MM.1S (cell line): ENCODE measurements around the gene KRT27.
"Not testable (repeated sequence)": the region's sequence is repeated elsewhere in the genome, so short reads cannot be mapped to it uniquely, and the experiment has no call there.

Experiments
- DNase-seq: peaks from one replicate; pipeline ENCODE4 v3.0.0-alpha.2; 2015
- H2AFZ ChIP-seq: fragments of 300-600 bp; sonication (generic); 2 replicates; pipeline ENCODE4 v1.6.0; 2016; ENCODE audit warnings: antibody characterized with exemption, low read length
- H3F3A ChIP-seq: fragments of 300-600 bp; sonication (generic); 2 replicates; pipeline ENCODE4 v1.6.1; 2016; ENCODE audit warnings: mild to moderate bottlenecking, antibody characterized with exemption, low read length, moderate library complexity, mixed read lengths; ENCODE audit not compliant: insufficient read depth
- H3K27ac ChIP-seq: fragments of 300-600 bp; sonication (generic); 2 replicates; pipeline ENCODE4 v1.5.1; 2016; ENCODE audit warnings: mild to moderate bottlenecking, low read length
- H3K27me3 ChIP-seq: fragments of 300-600 bp; sonication (generic); replicated peaks from 2 replicates; pipeline ENCODE4 v1.6.0; 2016; ENCODE audit warnings: low read length; ENCODE audit not compliant: insufficient read depth
- H3K36me3 ChIP-seq: fragments of 300-600 bp; sonication (generic); replicated peaks from 2 replicates; pipeline ENCODE4 v1.6.1; 2016; ENCODE audit warnings: mild to moderate bottlenecking, low read length, mixed read lengths; ENCODE audit not compliant: insufficient read depth
- H3K4me1 ChIP-seq: fragments of 300-600 bp; sonication (generic); 2 replicates; pipeline ENCODE4 v1.6.1; 2016; ENCODE audit warnings: low read length, mixed read lengths
- H3K4me2 ChIP-seq: fragments of 300-600 bp; sonication (generic); 2 replicates; pipeline ENCODE4 v1.6.0; 2016; ENCODE audit warnings: low read depth, low read length
- H3K4me3 ChIP-seq: fragments of 300-600 bp; sonication (generic); 2 replicates; pipeline ENCODE4 v1.5.1; 2016; ENCODE audit warnings: low read length, mixed read lengths
- H3K79me2 ChIP-seq: fragments of 300-600 bp; sonication (generic); 2 replicates; pipeline ENCODE4 v1.6.1; 2016; ENCODE audit warnings: mixed run types, low read length, mixed read lengths
- H3K9ac ChIP-seq: fragments of 300-600 bp; sonication (generic); 2 replicates; pipeline ENCODE4 v1.6.1; 2016; ENCODE audit warnings: low read length, mixed read lengths
- H3K9me2 ChIP-seq: fragments of 300-600 bp; sonication (generic); replicated peaks from 2 replicates; pipeline ENCODE4 v1.6.1; 2016; ENCODE audit warnings: mild to moderate bottlenecking, low read length, mixed read lengths; ENCODE audit not compliant: insufficient read depth
- H3K9me3 ChIP-seq: fragments of 300-600 bp; sonication (generic); replicated peaks from 2 replicates; pipeline ENCODE4 v1.6.1; 2016; ENCODE audit warnings: mild to moderate bottlenecking, low read length, mixed read lengths; ENCODE audit not compliant: insufficient read depth
- H4K20me1 ChIP-seq: fragments of 300-600 bp; sonication (generic); 2 replicates; pipeline ENCODE4 v1.6.1; 2016; ENCODE audit warnings: mild to moderate bottlenecking, low read length, moderate library complexity, mixed read lengths; ENCODE audit not compliant: insufficient read depth
- EZH2 ChIP-seq: fragments of 300-600 bp; sonication (generic); optimal IDR thresholded peaks from 2 replicates; pipeline ENCODE3; 2017; ENCODE audit warnings: low read depth, mild to moderate bottlenecking, antibody characterized with exemption, low read length, mixed read lengths
- EZH2phosphoT487 ChIP-seq: fragments of 300-600 bp; sonication (generic); IDR thresholded peaks from 2 replicates; pipeline ENCODE4 v1.6.1; 2018; ENCODE audit warnings: antibody characterized with exemption, low read length
- TF ChIP-seq, protein P1 (sequence below): fragments of 300-600 bp; sonication (generic); IDR thresholded peaks from 2 replicates; pipeline ENCODE4 v1.5.1; 2016; ENCODE audit warnings: antibody characterized with exemption, low read length, mixed read lengths

KRT27 gene

DNA sequence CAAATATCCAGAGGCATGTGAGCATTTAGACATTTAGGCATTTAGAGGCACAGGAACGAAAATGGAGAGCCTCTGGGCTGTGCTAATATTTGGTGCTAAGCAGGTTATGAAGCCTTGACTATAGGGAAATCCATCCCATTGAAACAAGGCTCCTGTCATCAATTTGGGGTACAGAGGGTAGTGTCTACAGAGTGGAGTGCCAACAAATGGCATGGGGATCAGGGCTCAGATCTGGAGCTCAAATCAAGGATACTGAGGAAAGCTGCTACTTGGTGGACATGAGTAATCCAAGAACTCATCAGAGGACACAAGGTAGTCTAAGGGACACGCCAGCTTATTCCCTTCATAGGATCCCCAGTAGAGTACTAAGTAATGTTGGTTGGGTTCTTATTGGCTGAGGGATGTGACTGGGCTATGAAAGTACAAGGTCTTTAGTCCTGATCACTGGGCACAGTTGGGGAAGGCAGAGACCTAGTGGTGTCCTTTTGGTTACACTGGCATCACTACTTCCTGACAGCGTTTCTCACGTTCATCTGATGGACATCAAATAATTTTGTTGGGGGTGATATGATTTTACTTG lies 34.8 kb upstream of the KRT27 start:
- H3K4me2 ChIP-seq, result no peak overlapping the region
- no peaks in the 10 kb centered on the region for H3K9me2 ChIP-seq
- no peaks in the 10 kb centered on the region for H4K20me1 ChIP-seq
- H3K9me3 ChIP-seq, result no peaks in the 10 kb centered on the region
- no peak for DNase-seq
- H3K4me3 ChIP-seq, result no peak overlapping the region
- H3K4me1 ChIP-seq, result 0 out of 2 replicates have a peak, but pooled peaks cover 8% of the 10 kb centered on the region
- no peak overlapping the region for H3K27ac ChIP-seq
- H3K36me3 ChIP-seq, result no peaks in the 10 kb centered on the region
- no peak overlapping the region for H3K9ac ChIP-seq
- H3F3A ChIP-seq, result peaks cover 21% of the 10 kb centered on the region
- H3K79me2 ChIP-seq, result peaks cover 10% of the 10 kb centered on the region; the same call in 1 of the 2 replicates
- H2AFZ ChIP-seq, result no peak overlapping the region
- H3K27me3 ChIP-seq, result no peaks in the 10 kb centered on the region
- TF ChIP-seq, protein P1, sequence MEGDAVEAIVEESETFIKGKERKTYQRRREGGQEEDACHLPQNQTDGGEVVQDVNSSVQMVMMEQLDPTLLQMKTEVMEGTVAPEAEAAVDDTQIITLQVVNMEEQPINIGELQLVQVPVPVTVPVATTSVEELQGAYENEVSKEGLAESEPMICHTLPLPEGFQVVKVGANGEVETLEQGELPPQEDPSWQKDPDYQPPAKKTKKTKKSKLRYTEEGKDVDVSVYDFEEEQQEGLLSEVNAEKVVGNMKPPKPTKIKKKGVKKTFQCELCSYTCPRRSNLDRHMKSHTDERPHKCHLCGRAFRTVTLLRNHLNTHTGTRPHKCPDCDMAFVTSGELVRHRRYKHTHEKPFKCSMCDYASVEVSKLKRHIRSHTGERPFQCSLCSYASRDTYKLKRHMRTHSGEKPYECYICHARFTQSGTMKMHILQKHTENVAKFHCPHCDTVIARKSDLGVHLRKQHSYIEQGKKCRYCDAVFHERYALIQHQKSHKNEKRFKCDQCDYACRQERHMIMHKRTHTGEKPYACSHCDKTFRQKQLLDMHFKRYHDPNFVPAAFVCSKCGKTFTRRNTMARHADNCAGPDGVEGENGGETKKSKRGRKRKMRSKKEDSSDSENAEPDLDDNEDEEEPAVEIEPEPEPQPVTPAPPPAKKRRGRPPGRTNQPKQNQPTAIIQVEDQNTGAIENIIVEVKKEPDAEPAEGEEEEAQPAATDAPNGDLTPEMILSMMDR, result no peak
- TF ChIP-seq EZH2 (no peak), EZH2phosphoT487 (no peak)

DNA sequence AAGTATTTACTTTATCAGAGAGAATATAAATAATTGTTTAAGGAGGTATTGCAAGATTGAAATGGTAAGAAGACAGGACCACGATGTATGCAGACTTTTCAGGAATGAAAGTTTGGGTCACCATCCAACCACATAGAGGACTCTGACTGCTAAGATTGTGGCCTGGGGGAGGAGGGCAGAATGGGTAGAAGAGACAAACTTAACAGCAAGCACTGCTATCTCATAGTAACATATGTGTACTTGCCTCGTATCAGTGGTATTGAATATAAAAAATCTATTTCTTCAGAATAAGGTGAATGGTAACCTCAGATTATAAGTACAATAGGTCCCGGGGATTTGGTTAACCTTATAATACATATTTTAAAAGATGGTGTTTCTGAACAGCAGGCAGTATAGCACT lies 34.2 kb upstream of the KRT27 start:
- H3K27me3 ChIP-seq, result no peaks in the 10 kb centered on the region
- H3K9me3 ChIP-seq, result no peaks in the 10 kb centered on the region
- no peak overlapping the region for H3K9ac ChIP-seq
- peaks cover 10% of the 10 kb centered on the region; the same call in 1 of the 2 replicates for H3K79me2 ChIP-seq
- no peaks in the 10 kb centered on the region for H3K36me3 ChIP-seq
- H3F3A ChIP-seq, result peaks cover 21% of the 10 kb centered on the region
- DNase-seq, result no peak
- no peaks in the 10 kb centered on the region for H4K20me1 ChIP-seq
- no peak overlapping the region for H2AFZ ChIP-seq
- no peak overlapping the region for H3K4me2 ChIP-seq
- TF ChIP-seq, protein P1, result no peak
- TF ChIP-seq EZH2phosphoT487 (no peak), EZH2 (no peak)
- H3K27ac ChIP-seq, result no peak overlapping the region
- H3K4me3 ChIP-seq, result no peak overlapping the region
- H3K9me2 ChIP-seq, result no peaks in the 10 kb centered on the region
- 0 out of 2 replicates have a peak, but pooled peaks cover 8% of the 10 kb centered on the region for H3K4me1 ChIP-seq

DNA sequence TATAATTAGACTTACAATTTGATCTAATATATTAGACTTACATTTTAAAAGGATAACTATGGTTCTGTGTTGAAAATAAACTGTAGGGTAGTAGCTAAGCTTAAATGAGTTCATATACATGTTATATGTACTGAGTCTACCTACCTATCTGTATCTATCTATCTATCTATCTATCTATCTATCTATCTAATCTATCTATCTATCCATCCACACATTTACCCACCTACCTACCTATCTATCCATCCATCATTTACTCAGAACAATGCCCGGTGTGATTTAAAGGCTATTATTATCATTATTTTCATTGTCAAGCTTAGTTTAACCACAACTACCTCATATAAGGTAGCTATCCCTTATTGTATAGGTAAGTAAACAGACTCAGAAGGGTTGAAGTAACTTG lies 33.0 kb upstream of the KRT27 start:
- Histone ChIP-seq H3K27me3 (no peaks in the 10 kb centered on the region), H3K4me2 (no peak overlapping the region), H3K9me2 (no peaks in the 10 kb centered on the region), H3K36me3 (no peaks in the 10 kb centered on the region), H3K4me1 (0 out of 2 replicates have a peak, but pooled peaks cover 8% of the 10 kb centered on the region), H3F3A (peaks cover 21% of the 10 kb centered on the region), H3K27ac (no peak overlapping the region), H2AFZ (no peak overlapping the region), H4K20me1 (no peaks in the 10 kb centered on the region), H3K9me3 (no peaks in the 10 kb centered on the region), H3K4me3 (no peak overlapping the region), H3K9ac (no peak overlapping the region), H3K79me2 (peaks cover 10% of the 10 kb centered on the region; the same call in 1 of the 2 replicates)
- DNase-seq, result no peak
- TF ChIP-seq EZH2 (no peak), EZH2phosphoT487 (no peak)
- TF ChIP-seq, protein P1, result no peak

DNA sequence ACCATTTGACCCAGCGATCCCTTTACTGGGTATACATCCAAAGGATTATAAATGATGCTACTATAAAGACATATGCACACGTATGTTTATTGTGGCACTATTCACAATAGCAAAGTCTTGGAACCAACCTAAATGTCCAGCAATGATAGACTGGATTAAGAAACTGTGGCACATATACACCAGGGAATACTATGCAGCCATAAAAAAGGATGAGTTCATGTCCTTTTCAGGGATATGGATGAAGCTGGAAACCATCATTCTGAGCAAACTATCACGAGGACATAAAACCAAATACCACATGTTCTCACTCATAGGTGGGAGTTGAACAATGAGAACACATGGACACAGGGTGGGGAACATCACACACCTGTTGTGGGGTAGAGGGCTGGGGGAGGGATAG lies 32.3 kb upstream of the KRT27 start:
- H3K9ac ChIP-seq, H3K4me2 ChIP-seq, H3K36me3 ChIP-seq, H3K9me2 ChIP-seq, H3K4me3 ChIP-seq, H3K27me3 ChIP-seq, H4K20me1 ChIP-seq, H3K27ac ChIP-seq, DNase-seq, H2AFZ ChIP-seq, H3K4me1 ChIP-seq, H3K9me3 ChIP-seq, H3K79me2 ChIP-seq: not testable (repeated sequence)
- H3F3A ChIP-seq, result peaks cover 15% of the 10 kb centered on the region
